Activated CD8-positive, alpha-beta memory T cell treated with anti-CD3 and anti-CD28 coated beads, Interleukin-2, amount 50 U/mL, for 24 hours (primary cell): ENCODE measurements around the gene GP9.

Experiments used
- DNase-seq: peaks from one replicate; pipeline ENCODE4 v3.0.0-alpha.2; 2020; ENCODE audit errors: extremely low read depth

The GP9 gene

GRCh38 chr3:129060276-129061022 lies at the start of gene GP9:
Gene GP9 (plus strand): TSS chr3:129060779. CDS start chr3:129061740, 961 bp downstream.
- DNase-seq = no peak

DNA sequence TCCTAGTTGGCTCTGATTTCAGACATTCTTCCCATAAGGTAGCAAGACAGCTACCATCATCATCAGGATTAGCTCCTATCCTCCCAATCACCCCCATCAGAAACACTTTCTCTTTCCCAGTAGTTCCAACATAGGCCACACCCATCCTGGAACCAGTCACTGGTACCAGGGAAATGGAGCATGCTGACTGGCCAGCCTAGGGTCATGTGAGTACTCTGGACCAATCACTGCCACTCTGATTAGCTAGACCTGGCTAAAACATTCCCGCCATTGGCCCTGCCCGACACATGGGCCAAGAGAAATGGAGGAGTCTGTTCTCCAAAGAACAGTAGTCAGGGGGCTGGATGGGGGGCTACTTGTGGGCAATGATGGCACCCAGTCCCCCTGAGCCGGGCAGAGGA lies 47.1 kb upstream of the GP9 start:
- DNase-seq = no peak

GRCh38 chr3:129014148-129014547 lies 46.4 kb upstream of the GP9 start:
- no peak for DNase-seq

- DNase-seq = no peak
Measured at GRCh38 chr3:129014793-129015345, 45.7 kb upstream of the GP9 start.

GRCh38 chr3:129015388-129016105 lies 45.0 kb upstream of the GP9 start:
- no peak for DNase-seq

DNA sequence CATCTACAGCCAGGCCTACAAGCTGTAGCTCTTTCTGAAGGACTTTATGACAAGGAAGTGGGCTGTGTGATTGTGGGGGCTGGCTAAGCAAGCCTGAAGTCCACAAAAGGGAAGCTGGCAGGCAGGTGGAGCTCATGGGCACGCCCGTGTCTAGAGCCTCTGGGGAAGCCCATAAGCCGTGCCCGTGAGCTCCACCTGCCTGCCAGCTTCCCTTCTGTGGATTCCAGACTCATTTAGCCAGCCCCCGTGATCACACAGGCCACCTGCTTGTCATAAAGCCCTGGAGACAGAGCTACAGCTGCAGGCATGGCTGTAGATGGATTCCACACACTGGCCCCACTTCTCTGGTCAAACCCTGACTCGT lies 44.2 kb upstream of the GP9 start:
- DNase-seq = peak; percentile 14

DNA sequence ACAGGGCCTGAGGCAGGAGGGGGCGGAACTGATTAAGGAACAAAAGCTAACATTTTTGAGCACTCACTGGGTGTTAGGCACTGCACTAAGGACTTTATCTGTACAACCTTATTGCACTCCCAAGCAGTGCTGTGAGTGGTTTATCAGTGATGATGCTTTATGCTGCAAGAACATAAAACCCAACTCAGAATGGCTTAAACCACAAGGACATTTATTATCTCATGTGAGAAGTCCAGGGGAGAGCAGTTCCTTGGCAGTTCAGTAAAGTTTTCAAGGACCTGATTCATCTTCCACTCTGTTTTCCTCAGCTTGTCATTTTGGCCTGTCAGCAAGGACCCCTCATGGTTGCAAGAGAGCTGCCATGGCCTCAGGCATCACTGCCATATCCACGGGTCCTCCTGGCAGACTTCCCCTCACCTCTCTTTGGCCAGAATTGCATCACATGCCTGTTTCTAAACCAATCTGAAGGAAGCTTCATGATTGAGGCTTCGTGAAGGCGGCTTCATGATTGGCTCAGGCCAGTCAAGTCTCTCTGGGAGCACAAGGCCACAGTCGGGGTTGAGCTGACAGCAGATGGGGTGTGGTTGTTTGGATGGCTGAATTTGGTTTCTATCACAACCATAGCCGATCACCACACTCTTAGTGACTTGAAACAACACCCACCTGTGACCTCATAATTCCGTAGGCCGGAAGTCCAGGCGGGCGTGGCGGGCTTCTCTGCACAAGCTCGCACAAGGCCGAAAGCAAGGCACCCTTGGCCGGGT lies 43.7 kb upstream of the GP9 start:
- DNase-seq = no peak

DNA sequence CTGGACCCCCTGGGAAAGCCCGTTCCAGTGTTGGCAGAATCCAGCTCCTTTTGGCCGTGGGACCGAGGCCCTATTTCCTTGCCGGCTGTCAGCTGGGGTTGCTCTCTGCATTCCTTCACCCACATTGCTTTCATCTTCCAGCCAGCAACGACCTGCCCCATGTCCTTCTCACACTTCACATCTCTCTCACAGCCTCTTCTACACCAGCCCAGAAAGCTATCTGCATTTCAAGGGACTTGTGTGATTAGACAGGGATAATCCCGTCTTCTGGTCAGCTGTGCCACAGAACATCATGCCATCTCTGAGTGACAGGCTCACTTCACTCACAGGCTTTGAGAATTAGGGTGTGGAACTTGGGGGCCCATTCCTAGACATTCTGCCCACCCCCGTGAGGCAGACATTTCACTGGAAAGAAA lies 43.1 kb upstream of the GP9 start:
- no peak for DNase-seq

DNA sequence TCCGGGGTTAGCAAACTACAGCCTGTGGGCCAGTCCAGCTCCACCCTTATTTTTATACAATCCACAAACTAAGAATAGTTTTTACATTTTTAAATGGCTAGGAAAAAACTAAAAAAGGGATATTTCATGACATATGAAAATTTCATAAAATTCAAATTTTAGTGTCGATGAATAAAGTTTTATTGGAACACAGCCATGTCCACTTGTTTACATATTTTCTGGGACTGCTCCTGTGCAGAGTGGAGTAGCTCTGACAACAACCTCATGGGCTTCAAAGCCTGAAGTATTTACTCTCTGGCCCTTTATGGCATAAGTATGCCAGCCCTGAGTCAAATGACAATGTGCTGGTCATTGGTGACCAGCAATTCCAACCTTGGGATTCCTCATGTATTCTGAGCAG lies 42.3 kb upstream of the GP9 start:
- DNase-seq = no peak

- no peak for DNase-seq
Measured at GRCh38 chr3:129018751-129019150, 41.8 kb upstream of the GP9 start.

DNA sequence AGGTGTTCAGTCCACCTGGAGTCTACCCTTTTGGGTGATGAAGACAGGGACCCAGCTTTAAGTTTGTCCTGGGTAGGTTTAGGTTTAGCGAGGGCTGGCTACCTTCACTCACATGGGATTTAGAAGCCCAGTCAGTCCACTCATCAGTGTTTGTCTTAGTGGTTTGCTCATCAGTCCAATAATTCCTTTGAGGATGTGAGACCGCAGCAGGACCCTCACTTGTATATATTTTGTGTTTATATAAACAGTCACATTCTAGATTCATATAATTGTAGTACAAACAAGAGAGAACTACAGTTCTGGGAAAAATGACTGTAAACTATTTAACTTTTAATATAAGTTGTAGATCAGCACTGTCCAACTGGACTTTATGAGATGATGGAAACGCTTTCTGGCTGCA lies 41.3 kb upstream of the GP9 start:
- no peak for DNase-seq

- DNase-seq = no peak
Measured at GRCh38 chr3:129020691-129021090, 39.9 kb upstream of the GP9 start.

DNA sequence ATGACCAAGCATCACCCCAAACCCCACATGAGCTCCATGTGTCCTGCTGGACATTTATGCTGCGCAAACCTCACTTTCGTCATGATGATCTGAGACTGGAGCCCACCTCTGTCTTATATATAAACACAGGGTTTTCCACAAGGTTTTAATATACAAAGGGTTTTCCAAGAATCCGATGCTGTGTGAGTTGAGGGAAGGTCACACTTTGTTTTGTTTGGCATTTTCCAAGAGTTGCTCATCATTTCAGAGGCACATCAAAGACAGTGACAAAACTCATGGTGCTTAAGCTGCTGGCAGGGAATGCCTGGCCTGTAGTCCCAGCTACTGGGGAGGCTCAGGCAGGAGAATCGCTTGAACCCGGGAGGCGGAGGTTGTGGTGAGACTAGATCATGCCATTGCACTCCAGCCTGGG lies 39.4 kb upstream of the GP9 start:
- no peak for DNase-seq

DNA sequence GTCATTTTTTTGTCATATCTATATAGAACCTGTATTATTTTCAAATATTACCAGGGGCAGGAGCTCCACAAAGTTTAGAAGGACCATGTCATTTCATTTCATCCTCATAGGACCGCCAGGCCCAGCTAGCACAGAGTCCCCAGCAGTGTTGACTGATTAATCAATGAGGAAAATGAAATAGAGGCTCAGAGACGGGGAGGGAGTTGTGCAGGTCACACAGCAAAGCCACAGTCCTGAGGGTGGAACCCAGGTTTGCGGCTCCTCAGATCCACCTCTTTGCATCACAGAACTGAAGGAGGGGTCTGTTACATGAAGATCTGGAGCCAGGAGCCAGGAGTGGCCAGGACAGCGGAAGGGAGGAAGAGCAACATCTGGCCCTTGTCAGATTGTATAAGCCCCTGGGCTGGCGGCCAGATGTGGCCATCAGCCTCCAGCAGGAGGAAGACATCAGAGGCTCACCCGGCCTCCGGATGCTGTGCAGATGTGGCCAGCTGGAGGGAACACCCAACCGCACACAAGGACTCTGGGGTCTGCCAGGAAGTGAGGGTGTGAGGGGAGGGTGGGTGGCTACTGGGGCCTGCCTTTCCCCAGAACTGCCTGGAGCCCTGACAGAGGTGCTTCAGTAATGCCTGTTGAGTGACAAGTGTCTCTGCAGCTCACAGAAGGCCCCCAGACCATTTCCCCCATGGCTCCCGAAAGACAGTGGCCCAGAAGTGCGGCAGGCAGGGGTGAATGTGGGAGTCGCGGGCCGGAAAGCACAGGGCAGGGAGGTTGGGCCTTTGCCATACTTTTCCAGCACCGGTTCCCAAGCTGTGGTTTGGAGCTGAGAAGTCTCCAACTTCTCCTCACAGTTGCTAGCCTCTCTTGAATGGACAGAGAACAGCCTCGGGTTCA lies 38.2 kb upstream of the GP9 start:
- DNase-seq = no peak

DNA sequence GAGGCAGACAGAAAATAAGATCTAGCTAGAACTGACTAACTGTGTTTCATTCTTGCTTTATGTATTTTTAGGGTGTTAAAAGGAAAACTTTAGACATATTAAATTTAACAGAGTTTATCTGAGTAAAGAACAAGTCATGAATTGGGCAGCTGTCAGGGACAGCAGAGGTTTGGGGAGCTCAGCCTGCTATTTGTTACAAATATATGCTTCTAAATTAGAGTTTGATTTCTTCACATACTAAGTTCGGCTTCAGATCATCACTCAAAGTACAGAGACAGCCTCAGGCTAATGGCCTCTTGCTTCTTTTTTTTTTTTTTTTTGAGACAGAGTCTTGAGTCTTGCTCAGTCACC lies 37.6 kb upstream of the GP9 start:
- no peak for DNase-seq

DNA sequence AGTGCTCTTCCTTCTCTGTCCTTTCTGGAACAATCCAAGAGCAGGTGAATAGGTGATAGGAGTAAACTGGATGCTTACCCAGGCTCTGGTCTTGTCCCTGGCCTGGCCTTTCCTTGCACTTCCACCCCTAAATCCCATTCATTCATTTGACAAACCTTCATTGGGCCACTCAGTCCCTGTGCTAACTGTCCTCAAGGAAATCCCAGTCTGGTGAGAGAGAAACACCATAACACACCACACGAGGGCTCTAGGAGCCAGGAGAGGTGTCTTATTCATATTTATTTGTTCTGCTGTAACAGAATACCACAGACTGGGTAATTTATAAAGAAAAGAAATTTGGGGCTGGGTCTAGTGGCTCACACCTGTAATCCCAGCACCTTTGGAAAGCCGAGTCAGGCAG lies 36.7 kb upstream of the GP9 start:
- no peak for DNase-seq

DNA sequence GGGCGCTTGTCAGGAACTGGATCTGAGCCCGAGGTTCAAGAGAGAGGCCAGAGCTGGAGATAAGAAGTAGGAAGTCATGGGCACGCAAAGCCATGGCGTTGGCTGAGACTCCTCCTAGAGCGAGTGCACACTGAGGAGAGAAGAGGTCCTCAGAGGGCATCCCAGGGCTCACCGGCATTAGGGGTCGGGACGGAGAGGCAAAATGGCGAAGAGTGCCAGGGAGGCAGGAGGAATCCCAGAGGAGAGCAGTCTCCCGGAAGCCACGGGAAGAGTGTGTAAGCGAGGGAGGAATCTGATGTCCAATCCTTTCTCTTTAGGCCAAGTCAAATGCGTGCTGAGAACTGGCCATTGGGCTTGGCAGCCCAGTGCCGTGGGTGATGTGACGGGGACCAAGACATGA lies 35.5 kb upstream of the GP9 start:
- DNase-seq = no peak

GRCh38 chr3:129025691-129026435 lies 34.7 kb upstream of the GP9 start:
- DNase-seq = no peak

DNA sequence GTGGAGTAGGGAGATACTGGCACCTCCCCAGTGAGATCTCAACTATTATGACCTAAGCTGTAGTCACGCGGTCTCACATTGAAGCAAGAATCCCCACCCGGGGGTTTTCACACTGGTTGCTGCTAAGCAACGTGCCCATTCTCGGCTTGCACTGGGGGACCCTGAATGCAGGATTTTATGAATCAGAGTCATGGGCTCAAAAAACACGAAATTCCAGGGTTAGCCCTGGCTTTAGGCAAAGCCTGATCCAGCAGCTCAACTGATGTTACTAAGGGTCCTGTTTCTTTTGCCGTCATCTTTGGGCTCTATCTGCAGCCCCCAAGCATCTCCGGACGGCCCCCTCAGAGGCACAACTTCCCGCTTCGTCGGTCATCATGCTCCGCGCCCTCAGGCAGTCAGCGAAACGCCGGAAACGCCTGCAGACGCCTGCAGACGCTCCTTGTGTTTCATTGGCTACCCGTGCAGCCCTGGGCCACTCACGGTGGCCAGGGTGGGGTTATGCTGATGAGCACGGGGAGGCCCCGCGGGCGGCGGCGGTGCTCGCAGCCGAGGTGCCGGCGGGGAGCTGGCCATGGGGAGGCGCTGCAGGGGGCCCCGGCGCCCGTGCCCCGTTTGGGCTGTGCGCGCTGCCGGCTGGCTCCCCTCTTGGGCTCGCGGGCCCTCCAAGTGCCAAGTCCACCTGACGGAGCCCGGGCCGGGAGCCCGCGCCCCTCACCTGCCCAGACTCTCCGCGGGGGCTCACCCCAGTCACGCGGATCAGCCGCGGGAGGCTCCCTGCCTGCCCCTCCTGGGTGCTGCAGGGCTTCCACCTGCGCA lies 33.6 kb upstream of the GP9 start:
- DNase-seq = peak; percentile 74

DNA sequence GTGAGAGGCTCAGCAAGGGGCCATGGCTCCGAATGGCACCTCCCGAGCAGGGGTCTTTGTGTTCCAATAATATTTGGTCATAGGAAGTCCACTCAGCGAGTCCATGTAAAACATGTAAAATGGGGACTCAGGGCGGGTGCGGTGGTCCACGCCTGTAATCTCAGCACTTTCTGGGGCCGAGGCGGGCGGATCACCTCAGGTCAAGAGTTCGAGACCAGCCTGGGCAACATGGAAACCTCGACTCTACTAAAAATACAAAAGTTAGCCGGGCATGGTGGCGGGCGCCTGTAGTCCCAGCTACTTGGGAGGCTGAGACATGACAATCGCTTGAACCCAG lies 33.1 kb upstream of the GP9 start:
- no peak for DNase-seq
